Stimulated activated CD8-positive, alpha-beta memory T cell treated with anti-CD3 and anti-CD28 coated beads, Interleukin-12 subunit alpha, Interleukin-12 subunit beta, amount 100 ng/mL, for 1 hour (primary cell): ENCODE results near the gene EFEMP1.

ENCODE experiments used
- DNase-seq: peaks from one replicate; pipeline ENCODE4 v3.0.0-alpha.2; 2020; ENCODE audit warnings: low read depth

The EFEMP1 gene

DNA sequence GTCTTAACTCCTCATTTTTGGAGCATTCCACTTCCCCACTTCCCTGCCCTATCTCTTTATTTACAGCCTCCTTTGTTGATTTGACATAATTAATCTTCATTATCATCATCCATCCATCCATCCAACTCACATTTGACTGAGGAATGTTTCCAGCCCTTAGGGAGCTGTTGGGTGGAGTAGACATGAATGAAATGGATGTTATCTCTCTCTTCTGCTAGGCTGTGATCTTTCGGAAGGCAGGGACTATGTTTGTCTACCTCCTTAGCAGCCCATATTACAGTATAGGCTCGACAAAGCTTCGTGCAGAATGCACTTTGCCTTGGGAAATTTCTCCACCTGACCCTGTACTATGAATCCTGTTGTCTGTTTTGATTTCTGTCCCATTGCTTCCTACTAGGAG, 7.7 kb upstream of the EFEMP1 start:
- no peak for DNase-seq

DNA sequence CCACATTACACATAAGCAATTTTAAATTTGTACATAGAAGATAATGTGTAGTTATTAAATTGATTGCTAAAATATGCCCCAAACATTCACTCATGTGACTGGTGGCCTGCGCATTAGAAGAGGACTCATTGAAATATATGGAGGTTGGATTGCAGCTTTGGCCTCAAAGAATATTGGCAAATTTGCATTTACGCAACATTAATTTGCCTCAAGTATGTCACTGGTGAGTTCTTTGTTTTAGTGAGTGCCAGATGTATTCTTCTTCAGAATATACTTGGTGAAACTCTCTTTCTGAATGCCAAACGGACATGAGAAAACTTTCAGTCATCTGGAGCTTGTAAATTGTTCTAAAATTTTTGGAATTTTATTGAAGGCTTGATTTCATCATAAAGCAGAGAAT, 5.9 kb upstream of the EFEMP1 start:
- DNase-seq = no peak

DNA sequence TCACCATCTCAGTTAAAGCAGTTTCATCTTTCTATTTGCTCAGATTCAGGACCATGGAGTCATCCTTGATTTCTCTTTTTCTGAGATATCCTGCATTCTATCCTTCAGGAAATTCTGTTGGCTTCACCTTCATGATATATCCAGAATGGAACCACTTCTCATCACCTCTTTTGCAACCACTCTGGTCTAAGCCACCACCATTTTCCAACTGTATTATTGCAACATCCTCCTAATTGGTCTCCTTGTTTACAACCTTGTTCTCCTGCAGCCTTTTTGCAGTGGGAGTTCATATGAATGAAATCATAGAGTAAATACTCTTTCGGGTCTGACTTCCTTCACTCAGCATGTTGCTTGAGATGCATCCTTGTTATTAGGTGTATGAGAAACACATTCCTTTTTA, 3.4 kb upstream of the EFEMP1 start:
- no peak for DNase-seq

DNA sequence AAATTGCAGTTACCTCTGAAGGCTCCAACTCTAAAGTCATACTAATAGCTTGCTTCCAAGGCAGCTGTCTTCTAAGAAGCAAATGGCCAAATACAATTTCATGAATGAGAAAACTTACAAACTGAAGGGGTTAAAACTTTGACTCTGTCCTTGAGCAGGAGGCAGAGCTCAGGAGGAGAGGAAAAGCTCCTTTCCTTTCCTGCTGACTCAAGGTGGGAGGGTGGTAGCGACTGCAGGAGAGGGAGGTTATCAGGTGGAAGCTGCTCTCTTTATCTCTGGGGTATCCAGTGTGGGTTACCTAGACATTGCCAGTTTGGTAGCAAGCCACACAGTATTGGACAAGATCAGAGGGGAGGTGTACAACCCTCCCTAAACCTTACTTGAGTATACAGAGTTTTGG, 2.7 kb upstream of the EFEMP1 start:
- DNase-seq = no peak

DNA sequence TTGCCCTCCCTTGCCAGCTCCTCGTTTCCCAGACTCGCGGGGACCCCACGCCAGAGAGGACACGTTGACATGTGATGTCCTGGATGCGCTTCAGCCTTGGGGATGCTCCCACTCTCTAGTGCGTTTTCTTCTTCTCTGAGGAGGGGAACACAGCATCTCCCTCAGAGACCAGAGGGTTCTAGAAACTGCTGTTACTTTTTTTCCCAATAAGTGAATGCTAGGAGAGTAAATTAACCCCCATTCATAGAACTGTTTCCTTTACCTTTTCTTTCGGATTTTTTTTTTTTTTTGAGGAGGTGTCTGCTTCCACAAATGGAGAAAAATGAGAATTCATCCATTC, 370 bp upstream of the EFEMP1 start:
- DNase-seq = no peak

DNA sequence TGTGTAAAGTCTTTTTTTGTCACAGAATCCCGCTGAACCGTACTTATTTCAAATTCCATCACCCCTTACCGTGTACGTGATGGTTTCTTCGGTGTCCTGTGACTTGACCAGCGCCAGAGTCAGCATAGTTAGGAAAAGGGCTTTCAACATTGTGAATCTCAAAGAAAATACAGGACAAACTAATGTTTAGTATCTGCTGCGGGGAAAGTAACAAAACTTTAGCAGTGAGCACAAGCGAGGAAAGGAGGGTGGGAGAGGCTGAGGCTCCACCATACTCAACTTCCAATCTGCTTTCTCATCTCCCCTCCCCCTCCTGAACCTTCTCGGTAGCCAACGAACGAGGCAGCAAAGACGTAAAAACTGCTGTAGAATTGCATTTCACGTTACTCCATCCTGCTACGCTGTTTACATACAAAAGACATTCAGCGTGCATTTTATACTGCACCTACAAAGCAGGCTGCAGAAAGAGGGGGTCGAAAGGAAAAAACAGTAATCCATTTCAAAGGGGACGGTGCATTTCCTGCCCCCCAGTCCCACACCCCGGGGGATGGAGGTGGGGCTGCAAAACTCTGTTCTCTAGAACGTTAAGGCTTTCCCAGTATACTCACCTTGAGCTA, 1.2 kb downstream of the EFEMP1 start:
- no peak for DNase-seq

DNA sequence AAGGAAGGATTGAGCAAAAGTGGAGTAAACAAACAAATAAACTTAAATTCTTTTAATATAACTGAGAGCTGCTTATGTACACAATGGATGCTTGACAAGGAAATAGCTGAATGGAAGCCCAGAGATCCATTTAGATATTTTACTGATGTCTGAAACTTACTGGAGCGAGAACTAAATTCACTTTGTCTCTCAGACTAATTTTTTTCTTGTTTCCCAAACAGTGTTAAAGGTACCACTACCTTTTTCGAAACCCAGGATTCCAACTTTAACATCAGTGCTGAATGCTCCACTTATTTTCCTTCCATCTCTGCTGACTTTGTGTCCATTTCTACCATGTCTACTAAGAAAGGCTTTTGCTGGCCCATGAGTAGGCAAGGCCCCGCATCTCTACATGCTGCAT, 4.0 kb downstream of the EFEMP1 start:
- DNase-seq = no peak

DNA sequence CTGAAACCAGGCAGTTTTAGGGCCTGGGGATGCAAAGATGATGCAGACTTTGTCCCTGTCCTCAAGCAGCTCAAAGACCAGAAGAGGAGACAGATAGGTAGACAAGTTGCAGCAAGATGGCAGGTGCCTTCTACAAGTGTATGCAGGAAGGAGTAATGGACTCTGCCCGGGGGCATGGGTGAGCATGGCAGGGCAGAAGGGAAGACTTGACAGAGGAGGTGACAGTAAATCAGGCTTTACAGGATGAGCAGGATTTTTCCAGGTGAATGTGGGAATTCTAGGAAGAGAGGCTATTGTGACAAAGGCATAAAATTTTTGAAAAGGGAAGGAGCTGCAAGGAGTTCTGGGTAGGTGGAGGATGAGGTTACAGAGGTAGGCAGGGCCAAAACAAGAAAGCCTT, 4.7 kb downstream of the EFEMP1 start:
- no peak for DNase-seq

- no peak for DNase-seq
Observed at GRCh38 chr2:55917713-55918390, 5.7 kb downstream of the EFEMP1 start.

- DNase-seq = no peak
Observed at GRCh38 chr2:55917117-55917516, 6.5 kb downstream of the EFEMP1 start.

DNA sequence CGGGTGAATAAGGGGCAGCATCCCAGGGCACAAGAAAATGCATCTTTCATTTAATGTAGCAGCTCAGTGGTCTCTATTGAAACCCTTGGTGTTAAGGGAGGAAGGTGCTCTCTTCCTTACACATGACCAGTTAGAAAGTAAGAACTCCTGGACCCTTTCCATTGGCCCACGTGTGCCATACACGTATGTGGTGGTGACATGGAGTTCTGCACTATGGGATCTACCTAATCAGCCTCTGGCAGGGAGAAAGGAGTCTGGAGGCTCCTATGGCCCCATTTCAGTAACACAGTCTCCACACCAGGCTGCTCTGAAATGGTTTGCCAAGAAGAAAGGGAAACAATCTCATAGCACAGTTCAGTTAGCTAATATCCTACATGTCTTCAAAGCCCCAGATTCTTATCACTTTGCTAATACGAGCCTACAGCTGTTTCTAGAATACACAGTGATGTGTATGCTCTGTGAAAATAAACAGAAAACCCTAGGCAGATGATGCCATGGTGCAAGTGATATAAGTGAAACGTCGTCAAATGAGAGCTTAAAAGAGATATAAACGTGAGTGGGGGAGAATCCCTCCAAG, 7.0 kb downstream of the EFEMP1 start:
- no peak for DNase-seq

- DNase-seq = no peak
Observed at GRCh38 chr2:55914786-55915185, 8.8 kb downstream of the EFEMP1 start.

DNA sequence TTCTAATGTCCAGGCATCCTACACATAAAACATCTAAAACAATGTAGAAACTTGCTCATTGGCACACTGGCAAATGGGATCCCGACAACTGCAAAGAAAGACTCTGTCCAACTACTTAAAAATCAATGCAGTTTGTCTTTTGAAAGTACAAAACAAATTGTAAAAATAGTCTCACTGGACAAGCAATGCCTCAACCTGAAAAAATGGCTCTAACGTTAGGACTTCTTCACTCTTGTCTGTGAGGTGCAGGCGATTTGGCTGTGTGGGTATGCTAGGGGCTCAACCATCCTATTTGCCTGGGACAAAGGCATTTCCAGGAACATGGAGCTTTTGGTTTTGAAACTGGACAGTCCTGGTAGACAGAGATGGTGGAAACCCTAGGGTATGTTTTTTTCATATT, 10.7 kb downstream of the EFEMP1 start:
- DNase-seq = no peak

GRCh38 chr2:55910077-55910476, 13.5 kb downstream of the EFEMP1 start:
- DNase-seq = no peak

DNA sequence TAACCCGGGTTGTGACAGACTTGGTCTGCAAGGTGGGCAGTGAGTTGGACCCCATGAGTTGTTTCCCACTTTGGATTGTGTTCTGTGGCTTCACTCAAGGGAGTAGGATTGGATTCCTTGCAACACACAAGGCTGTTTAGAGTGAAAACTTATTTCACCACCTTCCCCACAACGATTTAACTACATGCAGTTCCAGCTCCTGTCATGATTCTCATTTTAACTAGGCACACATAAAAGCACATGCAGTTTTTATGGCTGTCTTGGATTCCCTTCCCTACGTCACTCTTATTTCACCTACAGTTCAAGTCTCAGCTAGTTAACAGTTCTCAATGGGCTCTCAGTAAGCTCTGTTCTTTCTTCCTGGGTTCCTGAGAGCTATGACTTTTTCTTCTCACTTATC, 15.9 kb downstream of the EFEMP1 start:
- no peak for DNase-seq

- DNase-seq = no peak
Observed at GRCh38 chr2:55906993-55907392, 16.6 kb downstream of the EFEMP1 start.

DNA sequence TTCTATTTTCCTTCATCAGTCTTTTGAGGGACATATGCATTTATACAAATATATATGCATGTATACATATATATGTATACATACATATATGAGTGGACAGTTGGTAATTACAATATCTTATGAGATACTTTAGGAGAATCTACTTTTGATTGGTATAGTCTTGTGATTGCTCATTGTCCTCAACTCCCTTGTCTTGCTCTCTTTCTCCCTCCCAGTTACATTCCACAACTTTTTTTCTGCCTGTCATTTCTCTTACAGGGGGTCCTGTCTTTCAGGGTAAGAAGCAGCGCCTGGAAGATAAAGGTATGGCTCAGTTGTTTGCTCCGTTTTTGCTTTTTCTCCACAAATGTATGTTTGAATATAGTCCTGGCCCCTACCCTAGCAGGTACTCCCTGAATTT, 19.9 kb downstream of the EFEMP1 start:
- no peak for DNase-seq

DNA sequence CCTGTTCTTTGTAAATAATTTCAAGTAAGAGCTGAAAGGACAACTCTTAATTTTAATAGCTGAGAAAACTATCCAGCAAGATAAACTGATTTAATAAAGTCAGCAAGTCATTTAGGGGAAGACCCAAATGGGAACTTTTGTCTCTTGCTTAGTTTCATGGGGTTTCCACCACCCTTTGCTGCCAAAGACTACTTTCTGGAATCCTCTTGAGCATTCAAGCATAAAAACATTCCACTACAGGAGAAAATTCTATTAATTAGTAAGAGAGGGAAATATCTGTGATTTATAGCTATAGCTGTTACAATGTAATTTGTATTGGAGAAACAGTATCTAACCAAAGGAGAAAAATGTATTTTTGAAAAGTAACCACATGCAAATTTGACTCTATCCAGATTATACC, 20.6 kb downstream of the EFEMP1 start:
- DNase-seq = no peak

DNA sequence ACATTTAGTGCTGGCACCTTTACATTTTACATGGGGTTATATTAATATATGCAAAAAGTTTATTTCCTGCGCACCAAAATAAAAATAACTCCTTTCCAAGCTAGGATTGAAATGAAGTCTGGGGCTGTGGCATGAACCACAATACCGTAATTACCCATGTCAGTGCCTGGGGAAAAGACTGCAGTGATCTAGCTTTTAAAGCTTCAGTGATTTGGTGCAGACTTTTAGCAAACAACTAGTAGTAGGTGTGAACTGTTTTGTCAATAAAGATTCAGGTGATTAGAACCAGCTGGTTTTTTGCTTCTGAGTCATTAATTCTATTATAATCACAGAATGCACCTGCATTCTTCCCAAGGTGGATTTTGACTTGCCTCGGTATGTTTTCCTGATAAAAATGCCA, 21.2 kb downstream of the EFEMP1 start:
- DNase-seq = no peak

DNA sequence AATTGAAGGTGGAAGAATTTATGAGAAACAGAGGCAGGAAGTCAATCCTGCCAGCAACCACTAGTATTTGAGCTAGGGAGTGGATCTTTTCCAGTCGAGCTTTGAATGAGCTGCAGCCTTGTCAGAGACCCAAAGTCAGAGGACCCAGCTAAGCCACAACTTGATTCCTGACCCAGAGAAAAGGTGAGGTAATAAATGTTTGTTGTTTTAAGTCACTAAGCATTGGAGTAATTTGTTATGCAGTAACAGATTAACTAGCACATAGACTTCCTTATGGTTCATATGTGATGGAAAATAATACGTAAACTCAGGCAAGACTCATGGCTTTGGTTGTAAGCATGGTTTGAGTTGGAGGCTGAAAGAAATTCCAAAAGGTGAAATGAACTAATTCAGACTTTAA, 21.6 kb downstream of the EFEMP1 start:
- DNase-seq = no peak

DNA sequence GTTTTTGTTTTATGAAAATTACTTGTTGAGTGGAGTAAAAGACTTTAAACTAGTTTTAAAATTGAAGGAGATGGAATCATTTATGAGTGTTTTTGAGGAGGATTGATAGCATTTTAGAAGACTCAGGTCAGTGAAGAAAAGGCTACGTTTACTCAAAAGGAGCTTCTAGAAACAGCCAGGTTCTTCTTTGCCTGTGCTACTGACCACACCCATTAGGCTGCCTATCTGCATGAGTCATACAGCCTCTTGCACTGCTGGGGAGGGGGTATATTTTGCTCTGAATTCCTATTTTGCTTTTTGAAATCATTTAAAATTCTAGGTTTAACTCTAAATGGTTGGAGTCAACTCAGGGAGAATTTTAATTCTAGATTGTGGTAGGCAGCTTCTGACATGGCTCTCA, 22.3 kb downstream of the EFEMP1 start:
- DNase-seq = no peak

GRCh38 chr2:55899881-55900280, 23.7 kb downstream of the EFEMP1 start:
- DNase-seq = no peak

DNA sequence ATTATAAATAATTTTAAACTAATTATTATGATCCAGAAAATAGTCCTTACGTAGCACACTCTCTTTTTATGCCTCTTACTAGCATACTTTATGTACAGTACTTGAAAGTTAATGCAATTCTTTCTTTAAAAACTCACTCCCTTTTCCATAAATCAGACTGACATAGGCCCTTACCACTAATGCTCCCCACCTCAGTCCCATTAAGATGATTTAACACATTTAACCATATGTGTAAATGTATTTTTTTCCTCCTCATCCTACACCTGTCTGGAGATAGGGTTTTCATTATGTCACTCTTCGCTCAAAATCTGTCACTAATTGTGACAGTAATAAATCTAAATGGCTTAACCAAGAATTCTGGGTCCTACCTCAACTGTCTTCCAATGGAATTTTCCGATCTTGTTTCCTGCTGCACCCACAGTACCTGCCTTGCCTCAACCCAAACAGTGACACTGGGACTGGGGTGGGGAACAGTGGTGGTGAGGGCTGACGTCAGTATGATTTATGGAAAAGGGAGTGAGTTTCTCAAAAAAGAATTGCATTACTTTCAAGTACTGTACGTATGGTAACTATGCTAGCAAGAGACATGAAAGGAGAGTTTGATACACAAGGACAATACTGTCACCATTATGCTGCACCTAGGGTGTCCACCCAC, 25.1 kb downstream of the EFEMP1 start:
- no peak for DNase-seq

DNA sequence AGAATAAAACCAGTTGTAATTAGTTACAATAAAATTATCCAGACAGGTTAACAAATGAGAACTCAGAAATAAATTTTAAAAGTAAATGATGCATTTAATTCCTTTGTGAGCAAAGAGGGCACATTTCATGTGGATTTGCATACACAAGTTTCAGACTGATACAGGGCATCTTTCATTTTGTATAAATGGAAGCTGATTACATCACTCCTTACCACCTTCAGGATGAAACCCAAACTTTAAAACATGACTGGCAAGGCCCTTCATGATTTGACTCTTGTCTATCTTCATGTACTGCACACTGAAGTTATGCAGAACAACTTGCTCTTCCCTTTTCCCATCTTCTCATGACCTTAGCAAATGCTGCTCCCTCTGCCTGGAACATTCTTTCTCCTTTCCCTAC, 26.9 kb downstream of the EFEMP1 start:
- no peak for DNase-seq
